GM19023 (cell line): ENCODE data around the gene GRIP2.

ENCODE experiments used
- ATAC-seq: cut with Tn5 transposase; IDR thresholded peaks from one replicate; pipeline ENCODE4 v1.9.1; 2021; ENCODE audit warnings: mild to moderate bottlenecking, moderate library complexity; ENCODE audit not compliant: unreplicated experiment

Gene GRIP2

GRCh38 chr3:14562121-14562890 is 22.2 kb upstream of the GRIP2 start:
- no peak for ATAC-seq

DNA sequence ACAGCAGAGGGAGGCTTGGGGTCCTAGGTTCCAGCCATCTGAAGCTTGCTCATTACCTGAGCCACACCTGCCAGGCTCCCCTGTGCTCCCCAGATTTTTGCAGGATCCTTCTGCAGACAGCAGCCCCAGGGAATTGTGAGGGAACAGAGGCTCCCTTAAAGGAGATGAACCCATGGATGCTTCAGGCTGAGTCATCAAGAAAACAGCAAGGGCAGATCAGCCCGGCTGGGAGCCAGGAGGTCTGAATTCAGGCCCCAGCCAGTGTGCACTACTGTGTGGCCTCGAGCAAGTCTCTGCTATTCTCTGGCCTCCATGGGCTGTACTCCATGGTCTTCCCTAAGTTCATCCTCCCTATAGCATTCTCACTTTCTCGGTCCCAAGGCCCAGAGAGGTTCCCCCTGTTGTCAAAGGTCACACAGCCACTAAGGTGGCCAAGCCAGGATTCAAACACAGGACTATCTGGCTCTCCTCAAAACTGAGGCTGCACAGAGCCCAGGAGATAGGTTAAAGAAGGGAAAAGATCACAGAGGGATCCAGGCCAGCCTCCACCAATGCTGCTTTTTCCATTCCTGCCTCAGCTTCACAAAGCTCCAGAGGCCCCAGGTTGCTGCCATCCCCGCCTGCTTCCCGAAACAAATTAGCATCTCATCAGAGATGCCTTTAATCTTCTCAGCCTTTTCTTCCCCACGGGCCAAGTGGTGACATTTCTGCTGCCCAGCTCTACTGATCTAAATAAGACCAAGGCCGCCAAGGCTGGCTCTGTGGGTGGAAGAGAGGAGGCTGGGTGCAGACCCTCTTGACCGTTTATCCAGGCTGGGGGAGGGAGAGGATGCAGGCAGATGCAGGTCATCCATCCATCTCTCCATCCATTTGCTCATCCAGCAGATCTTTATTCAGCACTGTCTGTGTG is 21.2 kb upstream of the GRIP2 start:
- no peak for ATAC-seq

DNA sequence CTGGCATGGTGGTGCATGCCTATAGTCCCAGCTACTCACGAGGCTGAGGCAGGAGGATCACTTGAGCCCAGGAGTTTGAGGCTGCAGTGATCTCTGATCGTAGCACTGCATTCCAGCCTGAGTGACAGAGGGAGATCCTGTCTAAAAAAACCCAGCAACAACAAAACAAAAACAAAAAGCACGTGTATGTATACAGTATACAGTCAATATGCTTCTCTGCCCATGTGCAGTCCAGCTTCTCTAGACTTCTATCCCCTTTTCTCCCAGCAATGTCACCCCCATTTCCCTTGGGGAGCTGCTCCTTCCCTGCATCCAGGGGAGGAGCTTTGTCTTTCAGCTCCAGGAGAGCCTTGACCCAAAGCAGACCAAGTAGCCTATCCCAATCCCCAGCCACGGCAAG is 20.0 kb upstream of the GRIP2 start:
- no peak for ATAC-seq

- no peak for ATAC-seq
Observed at GRCh38 chr3:14558029-14558428, 17.9 kb upstream of the GRIP2 start.

DNA sequence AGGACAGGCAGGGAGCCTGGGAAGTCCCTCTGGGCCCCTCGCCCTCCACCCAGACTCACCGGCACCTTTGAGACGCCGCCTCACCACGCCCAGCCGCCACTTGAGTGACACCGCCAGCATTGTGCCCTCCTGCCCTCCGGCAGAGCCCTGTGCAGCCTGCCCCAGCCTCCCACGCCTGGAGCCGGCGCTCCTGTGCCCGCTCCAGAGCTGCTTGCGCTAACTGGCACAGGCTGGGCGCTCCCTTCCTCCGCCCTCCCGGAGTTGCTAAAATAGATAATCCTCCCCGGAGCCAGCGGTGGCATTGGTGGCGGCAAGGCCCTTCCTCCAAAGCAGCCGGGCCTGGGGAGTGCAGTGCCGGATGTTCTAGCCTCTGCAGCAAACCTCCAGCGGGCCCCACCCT is 15.7 kb upstream of the GRIP2 start:
- no peak for ATAC-seq

DNA sequence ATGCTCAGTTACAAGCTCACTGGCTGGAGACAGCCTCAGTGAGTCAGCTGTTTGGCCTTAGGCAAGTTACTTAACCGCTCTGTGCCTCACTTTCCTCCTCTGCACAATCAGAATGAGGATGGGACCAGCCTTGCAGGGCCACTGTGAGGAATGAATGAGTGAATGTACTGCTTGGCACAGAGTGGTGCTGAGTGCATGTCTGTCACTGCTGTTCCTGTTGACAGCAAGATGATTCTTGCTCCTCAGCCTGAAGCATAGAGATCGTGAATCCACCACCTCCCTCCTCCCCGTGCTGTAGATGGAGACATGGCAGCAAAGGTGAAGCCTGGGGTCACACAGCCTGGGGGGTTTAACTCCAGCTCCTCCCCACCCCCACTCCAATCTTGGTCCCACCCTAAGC is 14.6 kb upstream of the GRIP2 start:
- ATAC-seq, result no peak

DNA sequence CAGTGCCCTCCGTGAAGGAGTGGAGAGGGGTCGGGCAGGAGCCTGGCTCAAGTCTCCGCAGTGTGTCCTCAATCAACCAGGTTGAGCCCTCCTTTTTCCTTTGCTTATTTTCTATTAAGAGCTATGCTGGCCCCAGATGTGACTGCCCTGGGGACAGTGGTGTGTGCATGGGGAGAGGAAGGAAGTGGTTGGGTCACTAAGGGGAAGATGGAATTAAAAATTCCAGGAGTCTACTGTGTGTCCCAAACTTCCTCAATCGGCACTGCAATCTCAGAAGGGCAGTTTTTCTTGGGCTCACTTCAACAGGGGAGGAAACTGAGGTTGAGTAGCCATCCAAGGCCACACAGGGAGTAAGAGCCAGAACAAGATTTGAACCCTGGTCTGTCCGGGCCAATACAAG is 13.7 kb upstream of the GRIP2 start:
- ATAC-seq, result no peak

- ATAC-seq, result no peak
Observed at GRCh38 chr3:14552717-14553116, 12.6 kb upstream of the GRIP2 start.

DNA sequence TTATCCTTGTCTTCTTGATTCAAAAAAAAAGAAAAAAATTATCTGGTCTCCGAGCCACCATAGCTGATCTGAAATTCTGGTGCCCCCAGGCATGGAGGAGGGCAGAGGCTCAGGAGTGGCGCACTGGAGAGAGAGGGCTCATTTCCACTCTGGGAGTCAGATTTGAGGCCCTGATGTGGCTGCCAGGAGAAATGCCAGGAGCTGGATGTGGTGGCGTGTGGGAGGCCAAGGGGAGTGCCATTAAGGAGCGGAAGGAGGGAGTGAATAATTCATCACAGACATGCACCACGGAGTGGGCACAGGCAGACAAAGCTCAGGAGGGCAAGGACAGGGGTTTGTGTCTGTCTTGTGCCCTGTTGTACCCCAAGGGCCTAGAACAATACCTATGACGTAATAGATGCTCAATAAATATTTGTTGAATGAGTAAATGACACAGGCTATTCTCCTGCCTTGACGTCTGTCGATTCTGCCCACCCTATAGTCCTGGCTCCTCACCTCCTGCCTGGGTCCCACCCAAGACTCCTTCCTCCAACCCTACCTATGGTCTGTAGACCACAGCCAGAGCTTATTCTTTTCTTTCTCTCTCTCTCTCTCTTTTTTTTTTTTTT is 12.0 kb upstream of the GRIP2 start:
- no peak for ATAC-seq

GRCh38 chr3:14550651-14551611 is 10.8 kb upstream of the GRIP2 start:
- ATAC-seq, result no peak

DNA sequence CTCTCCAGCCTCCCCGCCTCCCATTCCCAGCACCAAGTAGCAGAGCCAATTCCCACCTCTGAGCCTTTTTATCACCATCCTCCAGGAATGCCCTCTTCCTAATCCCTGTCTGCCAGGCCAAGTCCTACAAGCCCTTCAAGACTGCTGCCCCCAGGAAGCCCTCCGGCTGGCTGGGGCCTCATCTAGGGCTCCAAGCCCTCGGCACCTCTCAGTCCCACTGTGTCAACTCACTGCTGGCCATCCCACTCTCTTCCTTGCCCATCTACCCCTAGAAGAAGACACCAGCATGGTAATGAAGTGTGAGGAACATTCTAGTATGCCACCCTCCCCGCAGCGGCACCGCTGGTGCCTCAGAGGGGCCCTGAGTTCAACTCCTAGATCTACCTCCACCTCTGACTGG is 10.0 kb upstream of the GRIP2 start:
- no peak for ATAC-seq

- no peak for ATAC-seq
Observed at GRCh38 chr3:14549256-14549919, 9.2 kb upstream of the GRIP2 start.

DNA sequence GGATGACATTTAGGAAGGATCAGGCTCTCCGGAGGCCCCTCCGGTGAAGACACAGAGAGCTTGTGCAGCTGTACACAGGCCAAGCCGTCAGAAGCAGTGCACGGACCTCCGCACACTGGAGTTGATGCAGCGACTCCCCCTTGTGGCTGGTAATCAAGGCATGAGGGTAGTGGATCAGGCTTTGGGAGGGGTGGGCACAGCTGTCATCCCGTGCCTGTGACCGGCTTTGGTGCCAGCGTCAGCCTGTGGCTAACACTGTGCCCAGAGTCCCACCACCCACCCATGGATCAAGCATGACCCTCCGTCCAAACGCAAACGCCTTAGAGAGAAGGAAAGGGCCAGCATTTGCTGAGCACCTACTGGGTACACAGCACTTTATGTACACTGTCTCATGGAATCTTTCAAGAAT is 8.2 kb upstream of the GRIP2 start:
- peak; percentile 58 for ATAC-seq

DNA sequence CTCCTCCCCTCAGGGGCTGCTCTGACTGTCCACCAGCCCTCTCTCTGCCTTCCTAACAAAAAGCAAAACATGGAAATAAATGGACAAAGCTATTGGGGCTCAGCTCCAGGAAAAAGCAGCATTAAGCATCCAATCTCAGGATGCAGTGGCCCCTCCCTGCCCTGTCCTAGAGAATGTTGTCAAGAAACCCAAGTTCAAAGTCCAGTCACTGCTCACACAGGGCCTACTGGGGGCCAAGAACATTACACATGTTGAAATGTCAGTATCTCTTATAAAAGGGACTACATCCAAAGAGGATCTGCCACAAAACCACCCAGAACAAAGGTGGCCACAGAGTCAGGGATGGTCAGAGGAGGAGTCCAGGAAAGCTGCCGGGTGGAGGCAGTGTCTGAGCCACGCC is 7.6 kb upstream of the GRIP2 start:
- no peak for ATAC-seq

GRCh38 chr3:14546041-14546440 is 5.9 kb upstream of the GRIP2 start:
- ATAC-seq, result no peak

GRCh38 chr3:14545251-14545635 is 5.1 kb upstream of the GRIP2 start:
- no peak for ATAC-seq

GRCh38 chr3:14544282-14545250 is 4.4 kb upstream of the GRIP2 start:
- ATAC-seq, result no peak

DNA sequence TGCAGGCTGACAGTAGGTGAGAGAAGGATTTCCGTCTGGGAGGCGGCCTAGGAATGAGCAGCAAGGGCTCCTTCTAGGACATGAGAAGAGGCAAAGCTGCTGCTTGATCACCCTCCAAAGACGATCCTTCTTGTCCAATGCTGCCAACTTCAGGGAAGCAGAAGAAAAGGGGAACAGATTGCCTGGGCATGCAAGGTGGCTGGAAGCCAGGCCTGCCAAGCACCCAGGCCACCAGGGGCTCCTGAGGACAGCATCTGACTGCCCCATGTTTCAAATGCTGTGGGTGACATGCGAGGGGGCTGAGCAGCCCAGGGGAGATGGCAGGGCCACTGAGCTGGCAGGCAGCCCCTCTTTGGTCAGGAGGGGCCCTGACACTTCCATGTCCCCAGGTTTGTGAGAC is 3.3 kb upstream of the GRIP2 start:
- ATAC-seq, result no peak

GRCh38 chr3:14542656-14543055 is 2.5 kb upstream of the GRIP2 start:
- no peak for ATAC-seq
